ENCODE measurements around the gene C1GALT1.

DNA sequence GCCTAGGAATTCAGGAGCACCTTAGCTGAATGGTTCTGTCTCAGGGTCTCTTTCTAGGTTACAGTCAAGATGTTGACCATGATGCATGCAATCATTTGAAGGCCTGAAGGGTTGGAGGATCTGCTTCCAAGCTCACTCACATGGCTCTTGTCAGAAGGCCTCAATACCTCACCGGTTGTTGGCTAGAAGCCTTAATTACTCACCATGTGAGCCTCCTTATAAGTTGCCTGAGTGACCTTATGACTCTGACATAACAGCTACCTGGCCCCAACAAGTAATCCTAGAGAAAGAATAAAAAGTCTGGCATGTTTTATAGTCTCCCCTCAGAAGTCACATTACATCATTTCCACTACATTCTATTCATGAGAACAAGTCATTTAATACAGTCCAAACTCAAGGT lies 3.4 kb upstream of the C1GALT1 start:
- TF ChIP-seq, protein P1, sequence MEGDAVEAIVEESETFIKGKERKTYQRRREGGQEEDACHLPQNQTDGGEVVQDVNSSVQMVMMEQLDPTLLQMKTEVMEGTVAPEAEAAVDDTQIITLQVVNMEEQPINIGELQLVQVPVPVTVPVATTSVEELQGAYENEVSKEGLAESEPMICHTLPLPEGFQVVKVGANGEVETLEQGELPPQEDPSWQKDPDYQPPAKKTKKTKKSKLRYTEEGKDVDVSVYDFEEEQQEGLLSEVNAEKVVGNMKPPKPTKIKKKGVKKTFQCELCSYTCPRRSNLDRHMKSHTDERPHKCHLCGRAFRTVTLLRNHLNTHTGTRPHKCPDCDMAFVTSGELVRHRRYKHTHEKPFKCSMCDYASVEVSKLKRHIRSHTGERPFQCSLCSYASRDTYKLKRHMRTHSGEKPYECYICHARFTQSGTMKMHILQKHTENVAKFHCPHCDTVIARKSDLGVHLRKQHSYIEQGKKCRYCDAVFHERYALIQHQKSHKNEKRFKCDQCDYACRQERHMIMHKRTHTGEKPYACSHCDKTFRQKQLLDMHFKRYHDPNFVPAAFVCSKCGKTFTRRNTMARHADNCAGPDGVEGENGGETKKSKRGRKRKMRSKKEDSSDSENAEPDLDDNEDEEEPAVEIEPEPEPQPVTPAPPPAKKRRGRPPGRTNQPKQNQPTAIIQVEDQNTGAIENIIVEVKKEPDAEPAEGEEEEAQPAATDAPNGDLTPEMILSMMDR (IDR thresholded peaks at IDR 0.05 in 2 of 3, conservative IDR thresholded peaks at IDR 0.05 in 1 of 3; ENCODE audit: insufficient read depth in 2 of 3, low read depth in 1 of 3, low read length in 3 of 3) = no peak
- TF ChIP-seq ZNF24 (IDR thresholded peaks at IDR 0.05) (no peak), SNIP1 (IDR thresholded peaks at IDR 0.05; ENCODE audit: low read depth) (no peak), ZNF77 (CRISPR knock-in tag; IDR thresholded peaks at IDR 0.05) (no peak), SMARCA5 (IDR thresholded peaks at IDR 0.05) (no peak), MAX (CRISPR knock-in tag; IDR thresholded peaks at IDR 0.05) (no peak), TAF1 (IDR thresholded peaks at IDR 0.05; ENCODE audit: control insufficient read depth, extremely low read depth, insufficient read depth, low read length, severe bottlenecking) (no peak), TARDBP (IDR thresholded peaks at IDR 0.05) (no peak), POLR2A (conservative IDR thresholded peaks at IDR 0.05) (no peak), ZBTB11 (CRISPR knock-in tag; IDR thresholded peaks at IDR 0.05) (no peak), POLR2AphosphoS5 (IDR thresholded peaks at IDR 0.05; ENCODE audit: control insufficient read depth, insufficient read depth, low read depth, low read length) (no peak)
- TF ChIP-seq, protein P2, sequence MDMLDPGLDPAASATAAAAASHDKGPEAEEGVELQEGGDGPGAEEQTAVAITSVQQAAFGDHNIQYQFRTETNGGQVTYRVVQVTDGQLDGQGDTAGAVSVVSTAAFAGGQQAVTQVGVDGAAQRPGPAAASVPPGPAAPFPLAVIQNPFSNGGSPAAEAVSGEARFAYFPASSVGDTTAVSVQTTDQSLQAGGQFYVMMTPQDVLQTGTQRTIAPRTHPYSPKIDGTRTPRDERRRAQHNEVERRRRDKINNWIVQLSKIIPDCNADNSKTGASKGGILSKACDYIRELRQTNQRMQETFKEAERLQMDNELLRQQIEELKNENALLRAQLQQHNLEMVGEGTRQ (CRISPR knock-in tag; IDR thresholded peaks at IDR 0.05) = no peak

Data from K562 (cell line).